ENCODE results near the gene ZNF345. TPM values are rescaled to one million over a fixed set of nuclear protein-coding genes. Genes with fewer than 3 reads are reported as not detected.

Gene ZNF345
- 0.24 and 2.5 TPM in 2 replicates for total RNA-seq (2014; rRNA removed; shearing (Covaris generic))

DNA sequence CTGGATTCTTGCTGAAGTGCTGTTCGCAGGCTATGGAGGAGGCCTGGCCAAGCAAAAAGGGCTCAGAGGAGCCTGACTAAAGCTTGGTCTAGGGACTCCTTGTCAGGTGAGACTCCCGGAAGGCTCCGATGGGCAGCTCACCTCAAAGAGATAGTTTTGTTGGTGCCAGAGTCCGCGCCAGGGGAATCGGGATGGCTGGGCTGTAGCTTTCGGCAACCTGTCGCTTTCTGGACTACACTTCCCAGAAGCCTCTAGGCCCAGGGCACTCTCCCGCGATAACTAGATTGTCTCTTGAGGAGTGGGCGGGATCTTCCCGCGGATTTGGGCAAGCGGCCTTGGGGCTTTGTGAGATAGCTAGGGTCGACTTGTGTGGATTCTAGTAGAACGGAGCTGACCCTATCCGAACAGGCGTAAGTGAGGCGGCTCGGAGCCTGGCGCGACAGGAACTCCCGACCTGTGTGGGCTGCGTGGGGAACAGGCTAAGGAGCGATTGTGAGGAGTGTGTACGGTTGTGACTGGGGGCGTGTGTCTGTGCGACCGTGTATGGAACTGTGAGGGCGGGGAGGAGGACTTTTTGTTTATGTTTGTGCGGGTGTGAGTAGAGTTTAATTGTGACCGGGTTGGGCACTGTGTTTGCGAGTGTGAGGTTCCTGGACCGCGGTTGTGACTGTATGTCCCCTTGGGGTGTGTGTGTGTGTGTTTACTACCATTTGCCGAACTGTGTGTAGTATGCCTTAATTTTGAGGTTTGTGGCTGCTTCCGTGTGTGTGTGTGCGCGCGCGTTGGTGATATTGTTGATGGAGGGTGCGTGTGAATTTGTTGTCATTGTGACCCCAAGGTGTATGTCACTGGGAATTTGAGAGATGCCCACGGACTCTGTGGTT is at the start of gene ZNF345:
Gene ZNF345 (plus strand): TSS at position 318 of the 884 bp plus-strand sequence. CDS start 25,955 bp downstream, outside the sequence.
- DNase-seq (ENCODE audit: low read depth): peak; percentile 94

DNA sequence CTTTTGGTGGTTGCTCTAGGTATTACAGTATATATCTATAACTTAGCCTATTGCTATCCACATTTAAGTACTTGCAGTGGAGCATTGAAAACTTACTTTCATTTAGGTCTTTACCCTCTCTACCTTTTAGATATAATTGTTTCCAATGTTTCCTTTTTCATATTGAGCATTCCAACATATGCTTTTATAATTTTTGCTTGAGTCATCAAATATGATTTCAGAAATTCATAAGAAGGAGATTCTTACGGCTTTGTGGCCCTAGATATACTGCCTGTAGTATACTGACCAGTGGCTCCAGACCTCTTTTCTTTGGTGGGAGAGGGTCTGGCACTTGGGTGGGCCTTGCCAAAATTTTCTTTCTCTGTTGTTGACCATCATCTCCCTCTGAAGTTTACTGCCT is 45.3 kb upstream of the ZNF345 start:
- no peak for DNase-seq (ENCODE audit: low read depth)

DNA sequence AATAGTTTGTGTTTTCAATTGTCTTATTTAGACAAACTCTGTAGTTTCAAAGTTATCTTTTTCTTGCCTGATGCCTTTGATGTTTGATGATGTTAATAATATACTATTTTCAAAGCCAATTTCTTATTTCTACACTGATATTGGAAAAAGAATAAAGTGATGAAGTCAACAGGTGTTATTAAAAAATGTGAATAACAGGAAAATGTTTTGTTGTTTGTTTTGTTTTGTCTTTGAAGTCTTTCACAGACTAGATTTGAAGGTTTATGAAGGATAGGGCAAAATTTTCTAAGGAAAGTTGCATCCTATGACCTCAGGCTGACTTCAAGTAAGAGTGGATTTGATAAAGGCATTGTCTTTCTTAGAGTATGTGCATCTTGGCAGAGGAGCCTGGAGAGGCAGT is 43.6 kb upstream of the ZNF345 start:
- DNase-seq (ENCODE audit: low read depth): no peak

DNA sequence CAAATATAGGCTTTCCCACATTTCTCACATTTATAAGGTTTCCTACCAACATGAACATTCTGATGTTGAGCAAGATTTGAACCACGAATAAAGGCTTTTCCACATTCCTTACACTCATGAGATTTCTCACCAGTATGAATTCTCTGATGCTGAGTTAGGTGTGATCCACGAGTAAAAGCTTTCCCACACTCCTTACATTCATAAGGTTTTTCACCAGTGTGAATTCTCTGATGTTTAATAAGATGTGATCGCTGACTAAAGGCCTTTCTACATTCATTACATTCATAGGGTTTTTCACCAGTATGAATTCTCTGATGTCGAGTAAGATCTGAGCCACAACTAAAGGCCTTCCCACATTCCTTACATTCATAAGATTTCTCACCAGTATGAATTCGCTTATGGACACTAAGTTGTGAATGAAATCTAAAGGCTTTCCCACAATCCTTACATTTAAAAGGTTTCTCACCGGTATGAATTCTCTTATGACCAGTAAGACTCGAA is 31.5 kb upstream of the ZNF345 start:
- DNase-seq (ENCODE audit: low read depth): no peak

DNA sequence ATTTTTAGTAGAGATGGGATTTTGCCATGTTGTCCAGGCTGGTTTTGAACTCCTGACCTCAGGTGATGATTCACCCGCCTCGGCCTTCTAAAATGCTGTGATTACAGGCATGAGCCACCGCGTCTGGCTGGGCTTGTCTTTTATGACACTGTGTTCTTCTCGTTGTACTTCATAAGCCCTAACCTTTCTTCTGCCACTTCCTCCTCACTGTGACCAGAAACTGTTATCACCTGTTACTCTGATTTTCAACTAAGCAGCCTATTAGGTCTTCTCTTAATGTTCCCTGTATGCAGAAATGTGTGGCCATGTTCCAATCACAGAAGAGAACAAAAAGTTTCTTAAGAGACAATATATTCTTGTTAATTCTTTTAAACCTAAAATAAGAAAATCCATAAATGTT is 28.9 kb upstream of the ZNF345 start:
- no peak for DNase-seq (ENCODE audit: low read depth)

DNA sequence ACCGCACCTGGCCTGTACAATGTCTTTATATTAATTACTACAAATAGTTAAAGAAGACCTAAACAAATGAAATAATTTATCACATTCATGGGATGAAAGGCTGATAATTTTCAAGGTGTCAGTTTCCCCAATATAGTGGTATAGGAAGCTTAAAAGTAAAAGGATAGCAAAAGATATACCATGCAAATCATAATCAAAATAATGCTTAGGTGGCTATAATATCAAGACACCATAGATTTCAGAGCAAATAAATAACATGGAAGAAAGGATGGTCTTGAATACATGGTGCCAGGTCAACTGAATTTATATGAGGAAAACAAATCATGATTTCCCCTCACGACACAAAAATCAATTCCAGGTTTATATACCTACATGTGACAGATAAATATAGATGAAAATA is 17.2 kb upstream of the ZNF345 start:
- no peak for DNase-seq (ENCODE audit: low read depth)

DNA sequence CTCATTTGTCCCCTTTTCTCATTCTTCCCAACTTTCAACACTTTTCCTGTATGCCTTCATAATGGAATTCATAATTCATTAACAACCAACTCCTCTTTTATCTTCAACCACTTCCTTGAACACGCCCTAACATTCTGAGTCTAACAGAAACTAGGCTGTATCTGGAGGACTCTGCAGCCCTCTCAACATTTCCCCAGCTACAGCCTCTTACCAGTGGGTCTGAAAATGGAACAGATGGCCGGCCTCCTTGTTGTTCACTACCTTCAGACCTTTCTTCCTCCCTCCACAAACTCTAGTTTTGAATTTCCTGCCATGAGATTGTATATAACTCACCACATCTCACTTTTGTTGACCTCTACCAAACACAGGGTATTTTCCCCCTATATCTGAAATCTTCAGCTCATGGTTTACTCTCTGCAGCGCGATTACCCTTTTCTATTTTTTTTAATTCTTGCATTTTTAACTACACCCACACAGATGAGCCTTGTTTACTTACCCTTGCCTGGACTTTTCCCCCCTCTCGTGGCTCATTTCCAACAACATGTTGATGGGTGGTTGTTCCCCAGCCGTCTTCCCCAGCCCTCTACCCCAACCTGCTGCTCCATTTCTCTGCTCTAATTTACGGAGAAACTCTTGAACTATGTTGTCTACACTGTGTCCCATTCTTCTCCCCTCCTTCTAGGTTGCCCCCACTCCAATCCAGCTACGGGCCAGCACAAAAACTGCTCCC is 13.3 kb upstream of the ZNF345 start:
- no peak for DNase-seq (ENCODE audit: low read depth)

DNA sequence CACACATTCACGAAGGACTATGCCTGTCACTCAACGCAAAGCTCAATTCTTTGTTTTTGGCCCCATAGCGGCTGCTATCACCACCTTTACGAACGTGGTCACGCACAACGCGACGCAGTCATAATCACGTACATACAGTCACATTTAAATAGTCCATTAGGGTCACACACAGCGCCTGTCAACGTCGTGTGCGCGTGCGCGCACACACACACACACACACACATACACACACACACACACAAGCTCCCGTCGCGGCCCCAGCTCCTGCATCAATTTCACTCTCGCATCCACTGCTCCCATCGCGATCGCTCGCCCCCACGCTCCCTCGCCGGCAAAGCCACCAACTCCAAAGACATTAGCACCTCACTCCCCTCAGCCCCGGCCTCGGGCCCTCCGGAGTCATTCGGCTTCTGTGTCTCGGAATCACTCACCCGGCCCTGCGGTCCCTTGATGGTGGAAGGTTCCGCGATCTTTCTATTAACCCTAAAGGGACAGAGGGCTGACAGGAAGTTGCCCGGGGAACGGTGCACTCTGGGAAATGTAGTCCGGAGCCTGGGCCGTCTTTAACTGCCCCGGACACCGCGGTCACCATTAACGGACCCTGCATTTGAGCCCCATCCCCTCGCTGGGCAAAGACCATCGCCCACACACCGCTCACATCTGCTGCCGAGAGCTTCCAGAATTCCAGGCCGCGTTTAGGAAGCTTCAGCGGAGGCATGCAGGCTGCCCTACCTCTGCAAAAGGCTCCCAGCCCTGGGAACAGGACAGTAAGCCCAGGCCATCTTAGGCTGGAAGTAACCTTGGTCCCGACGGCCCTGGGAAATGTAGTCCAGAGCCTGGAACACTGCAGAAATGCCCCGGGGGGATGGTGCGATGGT is 12.5 kb upstream of the ZNF345 start, which contains the start of gene ZNF790:
Gene ZNF790 (minus strand): TSS at position 482 of the 878 bp plus-strand sequence. CDS start 12,768 bp downstream, outside the sequence.
- DNase-seq (ENCODE audit: low read depth): peak; percentile 87

DNA sequence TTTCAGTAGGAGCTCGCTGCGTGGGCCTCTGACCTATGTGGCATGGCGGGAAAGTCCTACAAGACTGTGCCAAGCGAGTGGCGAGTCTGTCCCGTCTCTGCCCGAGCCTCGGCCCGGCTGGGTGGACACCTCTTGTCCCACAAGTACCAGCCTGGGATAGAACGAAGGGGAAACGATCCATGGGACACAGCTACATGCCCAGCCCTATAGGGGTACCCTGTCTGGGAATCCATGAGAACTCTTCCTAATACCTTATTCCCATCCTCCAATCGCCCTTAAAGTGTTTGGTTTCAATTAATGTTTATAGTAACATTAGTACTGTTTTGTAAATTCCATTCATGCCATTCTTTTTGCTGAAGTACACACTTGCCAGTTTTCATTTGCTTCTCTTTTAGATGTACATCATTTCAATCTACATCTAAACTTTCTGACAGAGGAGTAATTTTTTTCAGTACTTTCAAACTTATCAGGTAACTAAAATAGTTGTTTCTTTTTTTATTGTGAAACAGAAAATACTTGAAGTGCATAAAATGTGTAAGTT is 11.8 kb upstream of the ZNF345 start:
- no peak for DNase-seq (ENCODE audit: low read depth)

DNA sequence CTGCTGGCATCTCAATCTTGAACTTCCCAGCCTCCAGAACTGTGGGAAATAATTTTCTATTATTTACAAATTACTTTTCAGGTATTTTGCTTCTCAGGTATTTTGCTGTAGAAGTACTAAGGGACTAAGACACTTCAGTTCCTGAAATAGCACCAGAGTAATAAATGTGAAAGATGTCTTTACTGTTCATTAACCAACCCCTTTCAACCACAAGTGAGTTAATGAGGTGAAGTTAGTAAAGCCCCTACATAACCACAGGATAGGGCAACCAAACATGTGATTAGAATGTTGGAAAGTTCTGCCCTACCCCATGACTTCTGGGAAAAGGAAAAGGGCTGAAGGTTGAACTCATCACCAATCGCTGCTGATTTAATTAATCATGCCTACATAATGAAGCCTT is 2.7 kb upstream of the ZNF345 start:
- DNase-seq (ENCODE audit: low read depth): no peak

DNA sequence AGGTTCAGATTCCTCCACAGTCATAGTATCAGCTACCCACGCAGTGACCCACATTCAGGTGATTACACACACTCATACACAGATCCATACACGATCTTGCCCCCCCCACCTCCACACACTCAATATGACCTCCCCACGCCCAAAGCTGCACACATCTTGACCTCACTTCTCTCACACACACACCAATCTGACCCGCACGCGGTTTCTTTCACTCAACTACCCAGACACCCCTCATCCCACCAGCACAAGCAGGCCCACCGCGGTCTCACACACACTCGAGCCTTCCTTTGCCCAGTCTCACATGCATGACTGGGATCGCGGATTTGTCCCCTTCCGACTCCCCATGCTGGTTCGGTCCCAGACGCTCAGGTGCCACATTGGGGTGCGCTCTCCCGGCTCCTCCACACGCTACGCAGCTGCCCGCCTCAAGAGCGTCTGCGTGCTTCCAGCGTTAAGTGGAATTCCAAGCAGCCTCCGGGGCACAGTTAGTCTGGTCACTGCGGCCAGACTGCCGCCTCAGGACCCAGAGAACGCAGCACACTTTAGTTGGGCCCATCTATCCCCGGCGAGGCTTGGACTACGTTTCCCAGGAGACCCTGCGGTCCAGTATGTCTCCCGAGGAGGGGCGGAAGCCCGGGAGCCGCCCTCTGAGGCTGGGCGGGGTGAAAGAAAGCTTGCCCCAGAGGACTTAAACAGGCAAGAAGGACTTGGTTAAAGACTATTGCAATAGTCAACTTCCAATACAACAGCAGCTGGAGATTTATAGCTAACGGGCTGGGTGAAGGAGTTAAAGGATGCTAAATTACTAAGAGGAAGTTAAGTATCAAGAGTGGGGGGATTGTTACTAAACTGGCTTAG is 746 bp upstream of the ZNF345 start:
- DNase-seq (ENCODE audit: low read depth): peak; percentile 91

DNA sequence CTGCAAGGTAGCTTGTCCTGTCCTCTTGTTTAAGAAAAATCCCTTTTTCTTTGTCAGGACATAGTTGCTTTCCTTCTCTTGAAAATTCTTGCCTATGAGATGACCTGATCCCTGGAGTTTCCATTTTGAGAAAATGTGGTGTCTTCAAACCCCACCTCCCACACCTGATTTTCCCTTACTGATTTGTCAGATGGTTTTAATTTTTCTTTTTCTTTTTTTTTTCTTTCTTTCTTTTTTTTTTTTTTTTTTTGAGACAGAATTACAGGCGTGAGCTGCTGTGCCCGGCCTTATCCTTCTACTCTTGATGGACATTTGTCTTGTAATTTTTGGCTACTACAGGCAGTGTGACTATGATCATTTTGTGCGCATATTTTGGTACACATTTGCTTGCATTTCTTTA is 1.2 kb downstream of the ZNF345 start:
- DNase-seq (ENCODE audit: low read depth): no peak

DNA sequence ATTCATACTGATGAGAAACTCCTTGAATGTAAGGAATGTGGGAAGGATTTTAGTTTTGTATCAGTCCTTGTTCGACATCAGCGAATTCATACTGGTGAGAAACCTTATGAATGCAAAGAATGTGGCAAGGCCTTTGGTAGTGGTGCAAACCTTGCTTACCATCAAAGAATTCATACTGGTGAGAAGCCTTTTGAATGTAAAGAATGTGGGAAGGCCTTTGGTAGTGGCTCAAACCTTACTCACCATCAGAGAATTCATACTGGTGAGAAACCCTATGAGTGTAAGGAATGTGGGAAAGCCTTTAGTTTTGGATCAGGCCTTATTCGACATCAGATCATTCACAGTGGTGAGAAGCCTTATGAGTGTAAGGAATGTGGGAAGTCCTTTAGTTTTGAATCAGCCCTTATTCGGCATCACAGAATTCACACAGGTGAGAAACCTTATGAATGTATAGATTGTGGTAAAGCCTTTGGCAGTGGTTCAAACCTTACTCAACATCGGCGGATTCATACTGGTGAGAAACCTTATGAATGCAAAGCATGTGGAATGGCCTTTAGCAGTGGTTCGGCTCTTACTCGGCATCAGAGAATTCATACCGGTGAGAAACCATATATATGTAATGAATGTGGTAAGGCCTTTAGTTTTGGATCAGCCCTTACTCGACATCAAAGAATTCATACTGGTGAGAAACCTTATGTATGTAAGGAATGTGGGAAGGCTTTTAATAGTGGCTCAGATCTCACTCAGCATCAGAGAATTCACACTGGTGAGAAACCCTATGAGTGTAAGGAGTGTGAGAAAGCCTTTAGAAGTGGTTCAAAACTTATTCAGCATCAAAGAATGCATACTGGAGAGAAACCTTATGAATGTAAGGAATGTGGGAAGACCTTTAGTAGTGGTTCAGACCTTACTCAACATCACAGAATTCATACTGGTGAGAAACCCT is 26.6 kb downstream of the ZNF345 start:
- DNase-seq (ENCODE audit: low read depth): no peak

DNA sequence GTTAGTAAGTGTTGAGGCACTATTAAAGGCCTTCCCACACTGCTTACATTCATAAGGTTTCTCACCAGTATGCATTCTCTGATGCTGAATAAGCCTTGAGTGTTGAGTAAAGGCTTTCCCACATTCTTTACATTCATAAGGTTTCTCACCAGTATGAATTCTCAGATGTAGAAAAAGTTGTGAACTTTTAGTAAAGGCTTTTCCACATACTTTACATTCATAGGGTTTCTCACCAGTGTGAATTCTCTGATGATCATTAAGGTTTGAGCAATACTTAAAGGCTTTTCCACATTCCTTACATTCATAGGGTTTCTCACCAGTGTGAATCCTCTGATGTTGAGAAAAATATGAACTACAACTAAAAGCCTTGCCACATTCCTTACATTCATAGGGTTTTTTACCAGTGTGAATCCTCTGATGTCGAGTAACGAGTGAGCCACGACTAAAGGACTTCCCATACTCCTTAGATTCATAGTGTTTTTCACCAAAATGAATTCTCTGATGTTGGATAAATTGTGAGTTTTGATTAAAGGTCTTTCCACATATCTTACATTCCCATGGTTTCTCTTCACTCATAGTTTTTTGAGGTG is 41.2 kb downstream of the ZNF345 start:
- DNase-seq (ENCODE audit: low read depth): no peak

DNA sequence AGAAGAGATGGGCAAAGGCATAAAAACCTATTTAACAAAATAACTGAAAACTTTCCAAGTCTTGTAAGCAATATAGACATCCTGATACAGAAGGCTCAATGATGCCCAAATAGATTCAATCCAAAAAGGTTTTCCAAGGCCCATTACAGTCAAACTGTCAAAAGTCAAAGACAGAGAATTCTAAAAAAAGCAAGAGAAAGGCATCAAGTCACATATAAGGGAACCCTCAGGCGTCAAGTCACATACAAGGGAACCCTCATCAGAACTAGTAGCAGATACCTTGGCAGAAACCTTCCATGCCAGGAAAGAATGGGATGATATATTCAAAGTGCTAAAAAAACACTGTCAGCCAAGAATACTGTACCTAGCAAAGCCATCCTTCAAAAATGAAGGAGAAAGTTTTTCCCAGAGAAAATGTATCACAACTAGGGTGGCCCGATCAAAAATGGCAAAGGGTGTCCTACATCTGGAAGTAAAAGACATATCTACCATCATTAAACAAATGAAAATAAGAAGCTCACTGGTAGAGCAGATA is 44.2 kb downstream of the ZNF345 start:
- no peak for DNase-seq (ENCODE audit: low read depth)

DNA sequence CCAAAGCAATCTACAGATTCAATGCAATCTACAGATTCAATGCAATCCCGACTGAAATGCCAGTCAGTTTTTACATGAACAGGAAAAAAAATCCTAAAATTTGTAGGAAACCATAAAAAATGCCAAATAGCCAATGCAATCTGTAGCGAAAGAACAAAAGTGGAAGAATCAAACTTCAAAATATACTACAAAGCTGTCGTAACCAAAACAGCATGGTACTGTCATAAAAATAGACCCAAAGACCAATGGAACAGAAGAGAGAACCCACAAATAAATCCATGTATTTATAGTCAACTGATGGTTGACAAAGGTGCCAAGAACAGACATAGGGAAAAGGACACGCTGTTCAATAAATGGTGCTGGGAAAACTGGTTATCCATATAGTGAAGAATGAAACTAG is 47.7 kb downstream of the ZNF345 start:
- no peak for DNase-seq (ENCODE audit: low read depth)

DNA sequence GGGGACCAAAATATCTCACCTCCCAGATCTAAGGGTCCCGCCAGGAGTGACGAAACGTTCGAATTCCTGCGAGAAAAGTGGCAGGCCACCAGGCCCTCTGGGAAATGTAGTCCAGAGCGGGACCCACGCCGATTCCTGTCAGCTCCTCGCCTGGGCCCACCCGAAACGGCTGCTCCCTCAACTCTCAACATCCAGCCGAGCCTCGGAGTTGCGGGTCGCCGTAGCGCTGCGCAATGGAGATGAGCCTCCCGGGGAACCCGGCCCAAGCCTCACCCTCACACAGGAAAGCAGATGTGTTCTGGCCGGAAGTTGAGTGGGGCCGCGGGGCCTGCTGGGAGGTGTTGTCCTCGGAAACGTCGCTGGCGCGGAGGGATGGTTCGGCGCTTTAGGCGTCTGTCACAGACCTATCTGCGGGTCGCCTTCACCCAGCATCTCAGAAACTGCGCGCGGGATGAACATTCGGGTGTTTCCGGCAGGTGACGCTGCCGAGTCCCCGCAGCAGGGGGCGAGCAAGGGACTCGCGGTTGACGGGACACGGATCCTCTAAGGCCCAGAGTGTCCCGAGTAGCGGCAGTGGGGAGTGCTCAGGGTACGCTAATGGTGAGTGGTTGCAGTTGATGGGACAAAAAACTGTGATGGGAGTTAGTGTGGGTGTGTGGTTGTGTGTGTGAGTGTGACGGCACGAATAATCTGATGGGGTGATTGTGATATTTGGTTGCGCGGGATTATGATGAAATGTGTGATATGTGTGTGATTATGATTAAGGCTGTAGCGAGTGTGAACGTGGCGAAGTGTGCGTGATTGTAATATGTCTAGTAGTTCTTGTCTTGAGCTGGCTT is 65.5 kb downstream of the ZNF345 start, which contains the start of the genes ZNF568 and ZNF829:
Gene ZNF568 (plus strand): TSS at position 341 of the 839 bp plus-strand sequence. CDS start 6,439 bp downstream, outside the sequence.
Gene ZNF829 (minus strand): TSS at position 300 of the 839 bp plus-strand sequence. CDS start 1,124 bp downstream, outside the sequence.
- DNase-seq (ENCODE audit: low read depth): peak; percentile 92

Data from Daoy (cell line).